ENCODE data around the gene PDE10A. TPM values are rescaled to one million over a fixed set of nuclear protein-coding genes. Genes with fewer than 3 reads are reported as not detected.

PDE10A gene
- total and polyA plus RNA-seq, 2 of the 13 experiments (the other 11 are each of a cell fraction or from before 2014, with no cell fraction given) = not detected

DNA sequence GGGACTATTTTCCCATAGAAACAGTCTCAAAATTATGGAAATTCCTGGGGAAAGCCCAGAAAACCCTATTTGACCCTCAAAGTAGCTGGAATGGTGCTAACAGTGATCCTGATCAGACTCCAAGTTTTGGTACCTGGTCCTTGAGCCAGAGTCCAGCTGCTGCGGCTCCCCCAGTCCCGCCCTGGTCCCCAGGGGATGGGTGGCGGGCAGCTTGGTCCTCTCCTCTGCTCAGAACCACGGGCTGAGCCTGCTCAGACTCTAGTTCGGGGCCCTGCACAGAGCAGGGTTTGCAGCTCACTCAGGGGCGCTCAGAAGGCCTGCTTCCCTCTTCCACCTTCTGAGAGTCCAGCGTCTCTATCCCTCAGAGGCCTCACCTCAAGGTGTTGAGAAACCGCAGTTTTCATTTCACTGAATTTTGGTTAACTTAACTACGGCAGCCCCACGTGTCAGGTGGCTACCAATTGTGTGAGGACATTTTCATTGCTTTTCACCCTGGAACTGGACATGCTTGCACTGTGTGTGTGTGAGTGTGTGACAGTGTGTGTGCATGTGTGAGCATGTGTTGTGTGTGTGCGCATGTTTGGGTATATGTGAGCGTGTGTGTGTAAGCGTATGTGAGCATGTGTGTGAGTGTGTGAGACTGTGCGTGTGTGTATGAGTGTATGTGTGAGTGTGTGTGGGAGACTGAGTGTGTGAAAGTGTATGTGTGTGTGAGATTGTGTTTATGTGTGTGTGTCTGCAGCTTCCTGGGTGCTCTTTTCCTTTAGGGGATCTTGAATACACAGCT, 44.2 kb upstream of the PDE10A start:
- ATAC-seq (no peak; the same call in 2 of the 3 replicates), DNase-seq (ENCODE audit: low spot score) (no peak), FAIRE-seq (peak; percentile 46)
- WGBS (ENCODE audit: low lambda C conversion rate) = 39% methylated on average over 9 of the region's 14 CpGs
- Histone ChIP-seq H3K27ac (ENCODE audit: extremely low read length, insufficient read depth, low read length) (no peak overlapping the region), H4K20me1 (ENCODE audit: insufficient read depth, low read length) (no peaks in the 10 kb centered on the region), H3K79me2 (ENCODE audit: insufficient read depth, low read length) (no peaks in the 10 kb centered on the region), H3K27me3 (ENCODE audit: control insufficient read depth in 1 of 2, insufficient read depth in 2 of 2, low read length in 2 of 2) (peaks cover 8 to 44% of the 10 kb centered on the region in 2 experiments; a peak in 4 of 5 replicates), H3K4me3 (replicated peaks in 1 of 3; ENCODE audit: insufficient read depth in 1 of 3, low read depth in 2 of 3, low read length in 3 of 3) (no peak overlapping the region), H3K9me3 (ENCODE audit: low read length) (no peaks in the 10 kb centered on the region), H3K9ac (ENCODE audit: insufficient read depth, low read depth, low read length) (no peak overlapping the region), H3K4me1 (ENCODE audit: insufficient read depth, low read length) (no peaks in the 10 kb centered on the region), H3K4me2 (ENCODE audit: low read depth, low read length) (no peak overlapping the region), H2AFZ (ENCODE audit: low read length) (no peak overlapping the region), H3K36me3 (replicated peaks in 1 of 2; ENCODE audit: control insufficient read depth in 1 of 2, insufficient read depth in 2 of 2, low read length in 2 of 2) (no peaks in the 10 kb centered on the region)
- BruUV-seq (replicated peaks) = no TSS peak
- intact Hi-C loops (cut with micrococcal nuclease; ENCODE audit: unreplicated experiment) (no loop called here), in situ Hi-C loops (cut with HindIII; ENCODE audit: extremely low pct_ligation_motif_present, low pct_unique_long_range_greater_than_20kb) (no loop called here)
- POLR2A ChIA-PET = no interaction called here
- CTCF ChIA-PET (ENCODE audit: low intra/inter-chr PET ratio, low total read pairs) = no interaction called here
- TF ChIP-seq NBN (conservative IDR thresholded peaks at IDR 0.05) (0 out of 2 replicates have a peak, but pooled peaks have one; percentile 17), PHF5A (CRISPR knock-in tag; IDR thresholded peaks at IDR 0.05; ENCODE audit: low read depth, unreplicated experiment) (no peak), ASH2L (IDR thresholded peaks at IDR 0.05; ENCODE audit: insufficient read length, low read depth, low read length) (no peak)
- TF ChIP-seq, protein P1, sequence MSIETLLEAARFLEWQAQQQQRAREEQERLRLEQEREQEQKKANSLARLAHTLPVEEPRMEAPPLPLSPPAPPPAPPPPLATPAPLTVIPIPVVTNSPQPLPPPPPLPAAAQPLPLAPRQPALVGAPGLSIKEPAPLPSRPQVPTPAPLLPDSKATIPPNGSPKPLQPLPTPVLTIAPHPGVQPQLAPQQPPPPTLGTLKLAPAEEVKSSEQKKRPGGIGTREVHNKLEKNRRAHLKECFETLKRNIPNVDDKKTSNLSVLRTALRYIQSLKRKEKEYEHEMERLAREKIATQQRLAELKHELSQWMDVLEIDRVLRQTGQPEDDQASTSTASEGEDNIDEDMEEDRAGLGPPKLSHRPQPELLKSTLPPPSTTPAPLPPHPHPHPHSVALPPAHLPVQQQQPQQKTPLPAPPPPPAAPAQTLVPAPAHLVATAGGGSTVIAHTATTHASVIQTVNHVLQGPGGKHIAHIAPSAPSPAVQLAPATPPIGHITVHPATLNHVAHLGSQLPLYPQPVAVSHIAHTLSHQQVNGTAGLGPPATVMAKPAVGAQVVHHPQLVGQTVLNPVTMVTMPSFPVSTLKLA (IDR thresholded peaks at IDR 0.05) = peak; percentile 55

DNA sequence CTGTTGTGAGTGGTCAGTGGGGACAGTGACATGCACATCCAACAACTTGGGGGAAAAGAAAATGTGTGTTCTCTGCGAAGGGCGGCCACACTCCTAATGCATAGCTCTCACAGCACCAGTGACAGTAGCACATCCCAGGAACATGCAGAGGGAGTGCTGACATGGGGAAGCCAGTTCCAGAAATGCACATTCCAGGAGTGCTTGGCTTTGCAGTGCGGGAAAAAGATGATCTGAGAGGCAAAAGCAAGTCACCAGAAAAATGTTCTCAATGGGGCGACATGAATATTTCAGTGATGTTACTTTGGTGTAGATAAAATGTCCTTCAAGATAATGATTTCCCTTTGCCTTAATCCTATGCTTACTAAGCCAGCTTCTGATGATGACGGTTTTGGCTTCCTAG, 42.9 kb upstream of the PDE10A start:
- in situ Hi-C loops (cut with HindIII; ENCODE audit: extremely low pct_ligation_motif_present, low pct_unique_long_range_greater_than_20kb) = no loop called here
- no peaks in the 10 kb centered on the region for H3K79me2 ChIP-seq (ENCODE audit: insufficient read depth, low read length)
- H3K27me3 ChIP-seq (ENCODE audit: control insufficient read depth in 1 of 2, insufficient read depth in 2 of 2, low read length in 2 of 2) = peaks cover 1 to 36% of the 10 kb centered on the region in 2 experiments; a peak in 4 of 5 replicates
- BruUV-seq (replicated peaks) = no TSS peak
- no peak overlapping the region for H3K9ac ChIP-seq (ENCODE audit: insufficient read depth, low read depth, low read length)
- ChIA-PET POLR2A (no interaction called here), CTCF (ENCODE audit: low intra/inter-chr PET ratio, low total read pairs) (no interaction called here)
- intact Hi-C loops (cut with micrococcal nuclease; ENCODE audit: unreplicated experiment) = no loop called here
- FAIRE-seq (no peak), DNase-seq (ENCODE audit: low spot score) (no peak), ATAC-seq (no peak)
- H4K20me1 ChIP-seq (ENCODE audit: insufficient read depth, low read length) = no peaks in the 10 kb centered on the region
- H3K9me3 ChIP-seq (ENCODE audit: low read length) = no peaks in the 10 kb centered on the region
- 16% methylated on average over 5 of the region's 5 CpGs for WGBS (ENCODE audit: low lambda C conversion rate)
- no peak overlapping the region for H3K4me3 ChIP-seq (replicated peaks in 1 of 3; ENCODE audit: insufficient read depth in 1 of 3, low read depth in 2 of 3, low read length in 3 of 3)
- H3K36me3 ChIP-seq (replicated peaks in 1 of 2; ENCODE audit: control insufficient read depth in 1 of 2, insufficient read depth in 2 of 2, low read length in 2 of 2) = no peaks in the 10 kb centered on the region
- no peak overlapping the region for H3K4me2 ChIP-seq (ENCODE audit: low read depth, low read length)
- no peaks in the 10 kb centered on the region for H3K4me1 ChIP-seq (ENCODE audit: insufficient read depth, low read length)
- no peak overlapping the region for H3K27ac ChIP-seq (ENCODE audit: extremely low read length, insufficient read depth, low read length)
- no peak overlapping the region for H2AFZ ChIP-seq (ENCODE audit: low read length)
- TF ChIP-seq SALL2 (CRISPR knock-in tag; IDR thresholded peaks at IDR 0.05) = no peak
- TF ChIP-seq, protein P2, sequence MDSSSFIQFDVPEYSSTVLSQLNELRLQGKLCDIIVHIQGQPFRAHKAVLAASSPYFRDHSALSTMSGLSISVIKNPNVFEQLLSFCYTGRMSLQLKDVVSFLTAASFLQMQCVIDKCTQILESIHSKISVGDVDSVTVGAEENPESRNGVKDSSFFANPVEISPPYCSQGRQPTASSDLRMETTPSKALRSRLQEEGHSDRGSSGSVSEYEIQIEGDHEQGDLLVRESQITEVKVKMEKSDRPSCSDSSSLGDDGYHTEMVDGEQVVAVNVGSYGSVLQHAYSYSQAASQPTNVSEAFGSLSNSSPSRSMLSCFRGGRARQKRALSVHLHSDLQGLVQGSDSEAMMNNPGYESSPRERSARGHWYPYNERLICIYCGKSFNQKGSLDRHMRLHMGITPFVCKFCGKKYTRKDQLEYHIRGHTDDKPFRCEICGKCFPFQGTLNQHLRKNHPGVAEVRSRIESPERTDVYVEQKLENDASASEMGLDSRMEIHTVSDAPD (CRISPR knock-in tag; IDR thresholded peaks at IDR 0.05) = no peak
- TF ChIP-seq ZNF264 (CRISPR knock-in tag; IDR thresholded peaks at IDR 0.05) = no peak
- no peak for TF ChIP-seq ZNF761 (CRISPR knock-in tag; conservative IDR thresholded peaks at IDR 0.05)
- TF ChIP-seq, protein P3, sequence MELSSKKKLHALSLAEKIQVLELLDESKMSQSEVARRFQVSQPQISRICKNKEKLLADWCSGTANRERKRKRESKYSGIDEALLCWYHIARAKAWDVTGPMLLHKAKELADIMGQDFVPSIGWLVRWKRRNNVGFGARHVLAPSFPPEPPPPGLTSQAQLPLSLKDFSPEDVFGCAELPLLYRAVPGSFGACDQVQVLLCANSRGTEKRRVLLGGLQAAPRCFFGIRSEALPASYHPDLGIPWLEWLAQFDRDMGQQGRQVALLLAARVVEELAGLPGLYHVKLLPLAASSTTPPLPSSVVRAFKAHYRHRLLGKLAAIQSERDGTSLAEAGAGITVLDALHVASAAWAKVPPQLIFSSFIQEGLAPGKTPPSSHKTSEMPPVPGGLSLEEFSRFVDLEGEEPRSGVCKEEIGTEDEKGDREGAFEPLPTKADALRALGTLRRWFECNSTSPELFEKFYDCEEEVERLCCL (CRISPR knock-in tag; IDR thresholded peaks at IDR 0.05; ENCODE audit: borderline replicate concordance) = no peak
- no peak for TF ChIP-seq ZNF746 (CRISPR knock-in tag; IDR thresholded peaks at IDR 0.05)

Measured in HepG2 (cell line).